ENCODE results near the gene CHD9.
"Not testable (repeated sequence)": the region's sequence is repeated elsewhere in the genome, so short reads cannot be mapped to it uniquely, and the experiment has no call there.

CHD9 gene

GRCh38 chr16:53054670-53055485, at the start of gene CHD9:
Gene CHD9, plus strand, starts transcription at chr16:53054991. Its CDS starts 101,099 bp downstream, at chr16:53156090.
- peak; percentile 92 for DNase-seq (ENCODE audit: low spot score)

- DNase-seq (ENCODE audit: low spot score) = no peak
Measured at GRCh38 chr16:53007095-53007494, 47.7 kb upstream of the CHD9 start.

GRCh38 chr16:53014287-53014686, 40.5 kb upstream of the CHD9 start:
- no peak for DNase-seq (ENCODE audit: low spot score)

- DNase-seq (ENCODE audit: low spot score) = no peak
Measured at GRCh38 chr16:53018834-53019416, 35.9 kb upstream of the CHD9 start.

- peak; percentile 83 for DNase-seq (ENCODE audit: low spot score)
Measured at GRCh38 chr16:53022374-53022773, 32.4 kb upstream of the CHD9 start.

- no peak for DNase-seq (ENCODE audit: low spot score)
Measured at GRCh38 chr16:53024045-53024444, 30.7 kb upstream of the CHD9 start.

GRCh38 chr16:53029971-53030370, 24.8 kb upstream of the CHD9 start:
- no peak for DNase-seq (ENCODE audit: low spot score)

GRCh38 chr16:53031323-53031942, 23.4 kb upstream of the CHD9 start:
- DNase-seq (ENCODE audit: low spot score) = peak; percentile 59

- no peak for DNase-seq (ENCODE audit: low spot score)
Measured at GRCh38 chr16:53034306-53034705, 20.5 kb upstream of the CHD9 start.

GRCh38 chr16:53035176-53035942, 19.4 kb upstream of the CHD9 start:
- no peak for DNase-seq (ENCODE audit: low spot score)

GRCh38 chr16:53036066-53036465, 18.7 kb upstream of the CHD9 start:
- no peak for DNase-seq (ENCODE audit: low spot score)

GRCh38 chr16:53036711-53037110, 18.1 kb upstream of the CHD9 start:
- not testable (repeated sequence) for DNase-seq (ENCODE audit: low spot score)

- no peak for DNase-seq (ENCODE audit: low spot score)
Measured at GRCh38 chr16:53040788-53041187, 14.0 kb upstream of the CHD9 start.

- no peak for DNase-seq (ENCODE audit: low spot score)
Measured at GRCh38 chr16:53041320-53042051, 13.3 kb upstream of the CHD9 start.

GRCh38 chr16:53042235-53042701, 12.5 kb upstream of the CHD9 start:
- no peak for DNase-seq (ENCODE audit: low spot score)

GRCh38 chr16:53043428-53043831, 11.4 kb upstream of the CHD9 start:
- DNase-seq (ENCODE audit: low spot score) = no peak

- peak; percentile 90 for DNase-seq (ENCODE audit: low spot score)
Measured at GRCh38 chr16:53043986-53044601, 10.7 kb upstream of the CHD9 start.

- no peak for DNase-seq (ENCODE audit: low spot score)
Measured at GRCh38 chr16:53045341-53046220, 9.2 kb upstream of the CHD9 start.

- not testable (repeated sequence) for DNase-seq (ENCODE audit: low spot score)
Measured at GRCh38 chr16:53047515-53047914, 7.3 kb upstream of the CHD9 start.
